Activated CD4-positive, CD25-positive, alpha-beta regulatory T cell treated with anti-CD3 and anti-CD28 coated beads, Interleukin-2, amount 50 U/mL, for 72 hours (primary cell): ENCODE results near the gene DNAH8.

Source experiments
- DNase-seq: peaks from one replicate; pipeline ENCODE4 v3.0.0; 2021

DNAH8 gene

DNA sequence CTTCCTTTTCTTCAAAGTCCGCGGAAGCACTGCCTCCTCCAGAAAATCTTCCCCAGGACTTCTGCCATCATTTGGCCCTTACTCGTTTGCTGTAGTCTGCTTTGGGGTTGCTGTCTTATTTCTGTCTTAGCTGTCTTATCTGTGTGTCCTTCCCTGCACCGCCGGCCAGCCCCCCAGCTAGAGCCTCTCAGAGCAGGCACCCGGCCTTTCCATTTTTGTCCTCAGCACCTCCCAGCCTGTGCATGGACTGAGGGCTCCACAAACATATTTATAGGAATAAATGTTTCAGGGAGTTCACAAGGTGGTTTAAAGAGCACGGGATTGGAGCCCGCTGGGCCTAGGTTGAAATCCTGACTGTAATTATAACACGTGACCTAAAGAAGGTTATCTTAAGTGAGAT lies 341.6 kb downstream of the DNAH8 start:
- DNase-seq = peak; percentile 23

DNA sequence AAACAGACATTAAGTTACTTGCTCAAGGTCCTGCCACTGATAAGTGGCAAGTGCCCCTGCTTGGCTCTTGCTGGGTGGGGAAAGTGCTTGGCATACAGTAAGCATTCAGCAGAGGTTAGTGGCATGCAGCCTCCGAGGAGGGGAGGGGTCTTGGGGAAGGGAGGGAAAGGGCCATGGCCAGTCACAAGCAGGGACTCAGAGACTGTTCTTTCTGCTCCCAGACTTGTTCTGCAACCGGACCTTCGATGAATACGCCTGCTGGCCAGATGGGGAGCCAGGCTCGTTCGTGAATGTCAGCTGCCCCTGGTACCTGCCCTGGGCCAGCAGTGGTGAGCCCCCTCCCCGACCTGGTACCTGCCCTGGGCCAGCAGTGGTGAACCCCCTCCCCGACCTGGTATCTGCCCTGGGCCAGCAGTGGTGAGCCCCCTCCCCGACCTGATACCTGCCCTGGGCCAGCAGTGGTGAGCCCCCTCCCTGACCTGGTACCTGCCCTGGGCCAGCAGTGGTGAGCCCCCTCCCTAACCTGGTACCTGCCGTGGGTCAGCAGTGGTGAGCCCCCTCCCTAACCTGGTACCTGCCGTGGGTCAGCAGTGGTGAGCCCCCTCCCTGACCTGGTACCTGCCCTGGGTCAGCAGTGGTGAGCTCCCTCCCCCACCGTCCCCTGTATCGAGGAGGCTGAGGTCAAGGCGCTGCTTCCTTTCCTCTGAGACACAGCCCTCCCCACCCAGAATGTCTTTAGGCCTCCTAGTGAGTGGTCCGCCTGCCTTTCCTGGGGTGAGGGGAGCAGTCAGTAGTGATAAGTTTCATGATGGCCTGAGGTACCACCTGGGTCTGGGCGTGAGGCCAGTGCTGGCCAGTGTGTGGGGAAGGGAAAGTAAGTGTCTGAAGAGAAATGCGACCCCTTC lies 342.4 kb downstream of the DNAH8 start:
- DNase-seq = peak; percentile 19

DNA sequence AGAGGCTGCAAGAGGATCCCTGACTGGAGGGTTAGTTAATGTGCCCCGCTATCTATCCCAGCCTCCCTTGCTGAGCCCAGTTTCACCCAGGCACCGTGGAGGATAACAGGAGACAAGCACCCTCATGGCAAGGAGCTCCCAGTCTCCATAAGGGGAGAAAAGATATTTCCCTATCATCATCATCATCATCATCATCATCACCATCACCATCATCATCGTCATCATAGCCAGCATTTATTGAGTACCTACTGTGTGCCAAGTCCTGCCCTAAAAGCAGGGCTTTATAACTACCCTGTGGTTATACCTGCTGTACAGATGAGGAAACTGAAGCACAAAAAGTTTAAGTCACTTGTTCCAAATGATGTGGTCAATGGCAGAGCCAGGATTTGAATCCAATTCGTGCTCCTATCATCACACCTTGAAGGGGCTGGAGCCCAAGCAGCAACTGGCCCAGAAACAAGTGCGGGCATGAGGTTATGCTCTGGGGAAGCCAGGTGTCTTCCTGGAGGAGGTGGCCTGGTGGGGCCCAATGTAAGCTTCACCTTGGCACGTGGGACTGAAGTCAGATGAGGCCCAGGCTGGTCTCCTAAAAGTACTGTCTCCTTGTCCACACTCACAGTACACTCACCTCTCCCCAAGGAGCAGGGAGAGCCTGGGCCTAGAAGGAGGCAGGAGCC lies 343.5 kb downstream of the DNAH8 start:
- DNase-seq = no peak

DNA sequence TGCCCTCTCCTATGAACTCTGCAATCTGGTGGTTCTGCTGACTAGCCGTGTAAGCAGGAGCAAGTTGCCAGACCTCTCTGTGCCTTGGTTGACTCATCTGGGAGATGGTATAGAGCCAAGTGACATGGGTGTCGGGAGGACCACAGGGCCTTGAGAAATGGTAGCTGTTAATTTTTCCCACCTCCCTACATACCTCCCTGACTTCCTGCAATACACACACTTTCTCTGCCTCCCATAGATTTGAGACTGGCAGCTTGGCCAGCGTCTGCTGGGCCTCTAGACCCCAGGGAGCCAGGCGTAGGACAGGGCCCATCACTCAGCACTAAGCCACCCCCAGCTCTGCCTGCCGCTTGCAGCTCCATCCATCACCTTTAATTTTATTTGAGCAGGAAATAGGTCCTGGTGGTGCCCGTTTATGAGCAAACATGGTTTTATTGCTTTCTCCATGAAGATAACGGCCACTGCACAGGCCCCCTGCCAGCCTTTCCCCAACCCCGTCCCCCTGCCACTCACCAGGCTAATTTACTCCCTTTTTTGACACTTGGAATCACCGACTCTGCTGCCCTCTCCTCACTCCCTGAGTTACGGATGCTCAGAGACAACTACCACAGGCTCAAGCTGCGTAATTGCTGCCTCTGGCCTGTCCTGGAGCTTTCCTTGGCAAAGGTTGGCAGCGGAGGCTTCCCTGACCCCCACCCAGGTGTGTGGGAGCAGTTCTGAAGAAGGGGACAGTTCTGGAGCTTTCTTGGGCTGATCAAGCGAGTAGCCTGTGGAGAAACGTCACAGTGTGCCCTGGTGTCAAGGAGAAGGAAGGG lies 344.6 kb downstream of the DNAH8 start:
- no peak for DNase-seq

DNA sequence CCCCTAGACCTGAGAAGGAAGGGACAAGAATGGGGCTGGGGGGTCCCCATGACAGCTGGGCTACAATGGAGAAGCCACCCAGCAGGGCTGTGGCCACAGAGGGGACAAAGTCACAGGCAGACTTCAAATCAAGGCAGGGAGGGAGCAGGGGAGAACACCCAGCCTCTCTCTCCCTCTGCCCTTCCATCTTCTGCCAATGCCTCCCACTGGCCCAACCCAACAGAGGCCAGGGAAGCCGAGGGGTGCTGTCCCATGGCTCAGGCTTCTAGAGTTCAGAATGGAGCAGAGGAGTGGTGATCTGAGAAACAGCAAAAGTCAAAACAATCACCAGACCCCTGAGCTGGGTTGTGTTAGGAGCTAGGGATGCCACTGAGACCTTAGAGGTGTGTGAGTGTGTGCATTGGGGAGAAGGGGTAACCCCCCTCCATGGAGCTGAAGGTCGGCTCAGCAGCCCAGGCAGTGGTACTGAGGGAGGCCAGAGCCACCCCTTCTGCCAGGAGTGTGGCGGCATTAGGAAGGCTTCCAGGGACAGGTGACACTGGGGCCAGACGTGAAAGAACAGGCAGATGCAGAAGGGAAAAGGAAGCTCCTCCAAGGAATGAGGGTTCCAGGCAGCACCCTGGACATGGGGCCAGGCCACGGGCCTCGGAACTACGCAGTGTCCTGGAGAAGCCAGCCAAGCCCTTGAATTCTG lies 345.5 kb downstream of the DNAH8 start:
- no peak for DNase-seq

DNA sequence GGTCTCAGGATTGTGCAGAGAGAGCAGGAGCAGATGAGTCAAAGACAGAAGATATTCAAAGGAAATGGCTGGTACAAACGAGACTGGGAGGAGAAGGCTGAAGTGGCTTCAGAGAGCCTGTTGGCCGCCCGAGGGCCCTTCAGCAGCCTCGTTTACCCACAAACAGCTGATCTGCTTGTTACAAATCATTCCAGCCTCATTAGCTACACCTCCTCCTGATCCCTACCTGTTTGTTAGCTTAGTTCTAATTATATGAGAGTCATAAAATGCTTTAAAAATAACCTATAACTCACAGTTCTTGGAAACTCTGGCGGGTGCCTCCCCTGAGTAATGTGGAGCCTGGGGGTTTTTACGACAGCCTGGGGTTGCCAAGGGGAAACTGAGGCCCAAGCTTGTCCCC lies 346.1 kb downstream of the DNAH8 start:
- DNase-seq = no peak

DNA sequence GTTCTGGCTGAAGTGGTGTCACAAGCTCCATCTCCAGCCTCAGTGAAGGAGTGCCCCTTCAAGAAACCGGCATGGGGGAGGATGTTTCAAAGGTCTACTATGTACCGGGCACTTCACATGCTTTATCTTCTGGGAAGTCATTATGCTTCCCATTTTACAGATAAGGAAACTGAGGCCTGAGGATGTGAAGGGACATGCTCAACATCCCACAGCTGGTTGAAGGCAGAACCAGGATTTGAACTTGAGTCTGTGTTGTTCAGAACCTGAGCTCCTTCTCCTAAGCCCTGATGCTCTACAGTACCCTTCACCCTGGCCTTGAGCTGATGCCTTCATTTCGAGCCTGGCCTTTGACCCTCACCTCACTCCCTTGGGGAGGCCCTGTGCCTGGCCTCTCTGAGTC lies 346.5 kb downstream of the DNAH8 start:
- no peak for DNase-seq

DNA sequence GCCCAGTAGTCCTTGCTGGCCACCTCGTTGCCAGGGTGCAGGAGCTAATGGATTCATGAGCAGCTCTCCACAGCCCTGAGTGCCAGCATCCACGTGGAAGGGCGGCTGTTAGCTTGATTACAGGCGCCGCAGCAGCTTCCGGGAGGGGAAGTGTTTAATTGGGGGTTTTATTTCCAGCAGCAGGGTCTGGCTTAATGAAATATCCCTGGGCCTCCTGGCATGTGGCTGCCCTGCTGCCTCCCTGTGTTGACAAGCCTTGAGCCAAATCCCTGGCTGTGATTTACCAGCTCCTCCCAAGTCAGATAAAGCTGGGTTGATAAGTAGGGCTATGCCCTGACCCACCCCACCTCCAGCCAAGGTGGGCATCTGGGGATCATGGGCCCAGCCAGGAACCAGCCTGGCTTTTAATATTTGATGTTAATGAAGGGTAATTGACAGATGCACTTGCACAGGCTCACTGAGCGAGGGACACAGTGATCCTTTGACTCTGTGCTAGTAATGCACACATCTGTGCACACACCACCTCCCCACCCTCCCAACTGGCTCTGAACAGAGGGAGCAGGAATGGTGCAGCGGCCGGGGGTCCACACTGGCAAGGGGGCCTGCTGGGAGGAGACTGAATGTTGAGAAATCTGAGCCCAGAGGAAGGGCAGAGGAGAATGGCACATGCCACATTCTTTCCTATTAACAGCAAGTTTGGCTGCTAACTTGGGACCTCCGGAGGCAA lies 347.1 kb downstream of the DNAH8 start:
- DNase-seq = no peak

DNA sequence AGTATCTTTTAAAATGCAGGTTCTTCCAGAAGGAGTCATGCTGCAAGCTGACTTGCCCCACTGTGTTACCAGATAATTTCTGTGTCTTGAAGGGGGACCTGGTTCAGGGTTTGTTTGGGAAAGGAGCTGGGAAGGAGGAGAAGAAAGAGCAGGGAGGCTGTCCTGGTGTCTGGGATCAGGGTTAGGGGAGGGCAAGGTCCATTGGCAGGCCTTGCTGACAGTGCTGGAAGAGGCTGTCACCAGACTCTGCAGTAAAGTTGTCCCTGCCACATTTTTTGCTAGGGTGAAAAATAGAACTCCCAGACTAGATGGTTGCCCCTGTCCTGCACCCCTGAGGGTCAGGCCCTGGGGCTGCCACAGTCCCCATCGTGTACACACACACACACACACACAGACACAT lies 348.4 kb downstream of the DNAH8 start:
- DNase-seq = no peak

DNA sequence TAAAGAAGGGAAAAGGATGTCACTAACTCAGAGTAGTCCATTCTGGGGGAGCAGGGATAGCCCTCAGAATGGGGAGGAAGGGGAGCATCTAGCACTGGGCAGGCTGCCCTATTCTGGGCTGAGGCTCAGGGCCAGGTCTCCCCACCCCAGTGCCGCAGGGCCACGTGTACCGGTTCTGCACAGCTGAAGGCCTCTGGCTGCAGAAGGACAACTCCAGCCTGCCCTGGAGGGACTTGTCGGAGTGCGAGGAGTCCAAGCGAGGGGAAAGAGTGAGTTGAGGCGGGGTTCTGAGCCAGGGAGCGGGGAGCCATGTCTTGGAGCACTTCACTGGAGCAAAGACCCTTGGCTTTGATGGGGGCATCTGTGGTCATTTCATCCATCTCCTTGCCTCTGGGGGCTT lies 350.4 kb downstream of the DNAH8 start:
- DNase-seq = no peak

DNA sequence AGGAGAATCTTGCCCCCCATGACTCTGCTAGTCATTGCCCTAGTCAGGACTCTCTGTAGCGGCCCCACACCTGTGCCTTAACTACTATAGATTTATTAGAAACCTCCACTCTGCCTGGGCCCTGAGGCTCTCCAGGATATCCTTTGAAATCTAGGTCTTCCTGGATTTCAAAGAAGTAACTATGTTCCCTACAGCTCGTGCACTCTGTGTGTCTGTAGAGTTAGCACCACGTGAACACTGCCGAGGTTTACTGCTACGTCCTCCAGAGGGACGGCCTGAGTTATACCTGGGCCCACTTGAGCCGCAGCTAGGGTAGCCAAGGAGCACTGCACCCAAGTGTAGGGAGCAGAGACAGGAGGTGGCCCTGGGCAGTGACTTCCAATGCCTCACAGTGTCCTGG lies 353.3 kb downstream of the DNAH8 start:
- no peak for DNase-seq

DNA sequence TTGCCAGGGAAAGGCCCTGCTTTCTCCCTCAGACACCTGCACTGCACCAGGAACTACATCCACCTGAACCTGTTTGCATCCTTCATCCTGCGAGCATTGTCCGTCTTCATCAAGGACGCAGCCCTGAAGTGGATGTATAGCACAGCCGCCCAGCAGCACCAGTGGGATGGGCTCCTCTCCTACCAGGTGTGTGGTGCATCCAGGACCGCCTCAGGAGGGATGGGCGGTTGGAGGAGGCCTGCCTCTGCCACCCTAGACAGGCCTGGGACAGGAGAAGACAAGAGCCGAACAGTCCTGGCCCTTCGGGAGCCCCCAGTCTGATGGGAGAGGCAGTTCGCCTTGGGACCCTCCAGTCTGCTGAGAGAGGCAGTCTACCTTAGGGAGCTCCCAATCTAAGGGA lies 357.7 kb downstream of the DNAH8 start:
- no peak for DNase-seq

DNA sequence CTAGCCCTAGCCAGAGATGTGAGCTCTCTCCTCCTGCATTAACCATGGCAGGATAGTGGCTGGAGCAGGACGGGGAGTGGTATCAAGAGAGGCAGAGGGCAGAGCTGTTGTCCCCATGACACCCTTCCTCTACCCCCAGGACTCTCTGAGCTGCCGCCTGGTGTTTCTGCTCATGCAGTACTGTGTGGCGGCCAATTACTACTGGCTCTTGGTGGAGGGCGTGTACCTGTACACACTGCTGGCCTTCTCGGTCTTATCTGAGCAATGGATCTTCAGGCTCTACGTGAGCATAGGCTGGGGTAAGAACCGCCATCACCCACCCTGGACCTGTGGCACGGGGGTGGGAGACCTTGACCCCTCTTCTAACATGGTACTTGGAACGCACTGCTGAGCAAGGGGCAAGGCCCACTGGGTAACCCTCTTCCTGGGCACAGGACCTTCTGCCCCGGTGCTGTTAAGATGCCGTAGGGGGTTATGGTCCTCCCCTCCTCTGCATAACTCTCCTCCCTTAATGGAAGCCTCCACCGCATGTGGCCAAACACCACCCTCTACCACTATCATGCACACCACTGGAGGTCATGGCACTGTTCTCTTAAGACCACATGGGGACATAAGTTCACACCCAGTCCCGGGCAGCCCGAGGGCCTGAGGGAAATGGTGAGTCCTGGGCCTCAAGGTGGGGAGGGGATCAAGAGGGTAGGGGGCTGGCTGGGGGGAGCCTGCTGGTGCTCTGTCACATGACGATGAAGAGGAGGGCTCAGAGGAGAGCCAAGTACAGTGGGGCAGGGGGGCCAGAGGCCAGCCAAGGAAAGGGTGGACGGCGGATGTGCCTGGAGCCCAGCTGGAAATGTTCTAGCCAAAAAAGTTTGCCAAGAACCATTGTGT lies 358.6 kb downstream of the DNAH8 start:
- no peak for DNase-seq

DNA sequence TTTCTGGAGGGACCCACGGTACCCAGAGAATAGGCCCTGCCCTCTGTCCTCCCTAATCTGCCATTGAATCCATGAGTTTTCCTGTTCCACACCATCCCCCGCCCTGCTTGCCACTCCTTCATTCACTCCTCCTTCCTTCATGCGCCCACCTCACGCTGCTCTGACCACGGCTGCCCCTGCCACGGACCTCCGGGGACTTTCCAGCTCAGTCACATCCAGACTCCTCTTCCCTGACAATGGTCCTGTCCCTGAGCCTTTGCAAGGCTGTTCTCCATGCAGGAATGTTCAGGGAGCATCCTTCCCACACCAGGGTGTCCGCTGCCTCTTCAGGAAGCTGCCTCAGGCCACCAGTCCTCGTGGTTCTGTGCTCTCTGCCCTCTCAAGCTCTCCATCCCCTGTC lies 359.4 kb downstream of the DNAH8 start:
- DNase-seq = no peak

DNA sequence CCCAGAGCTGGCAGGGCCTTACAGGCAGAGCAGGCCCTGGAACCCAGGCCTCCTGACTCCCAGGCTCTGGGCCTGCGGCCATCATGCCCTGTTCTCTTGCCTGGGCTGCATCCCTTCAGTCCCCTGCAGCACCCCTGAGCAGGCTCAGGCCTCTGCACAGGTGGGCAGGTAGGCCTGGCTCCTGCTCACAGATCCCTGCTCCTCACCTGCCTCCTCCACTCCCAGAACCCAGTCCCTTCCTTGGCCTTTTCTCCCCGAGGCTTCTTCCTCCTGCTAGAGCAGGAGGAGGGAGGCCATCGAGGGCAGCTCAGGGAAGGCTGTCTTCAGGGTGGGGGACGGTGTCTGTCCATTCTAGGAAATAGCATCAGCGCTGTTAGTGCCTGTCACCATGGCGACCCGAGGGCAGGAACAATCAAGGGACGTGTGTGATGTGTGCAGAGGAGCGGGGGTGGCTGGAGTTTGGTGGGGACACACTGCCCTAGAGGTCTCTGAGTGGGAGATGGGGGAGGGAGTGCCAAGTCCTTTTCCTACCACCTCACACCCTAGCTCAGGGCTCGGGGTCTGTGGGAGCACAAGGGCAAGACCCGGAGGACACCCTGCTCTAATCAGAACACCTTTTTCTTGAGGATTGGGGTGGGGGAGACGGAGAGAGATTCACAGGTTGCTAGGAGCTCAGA lies 360.0 kb downstream of the DNAH8 start:
- DNase-seq = no peak

DNA sequence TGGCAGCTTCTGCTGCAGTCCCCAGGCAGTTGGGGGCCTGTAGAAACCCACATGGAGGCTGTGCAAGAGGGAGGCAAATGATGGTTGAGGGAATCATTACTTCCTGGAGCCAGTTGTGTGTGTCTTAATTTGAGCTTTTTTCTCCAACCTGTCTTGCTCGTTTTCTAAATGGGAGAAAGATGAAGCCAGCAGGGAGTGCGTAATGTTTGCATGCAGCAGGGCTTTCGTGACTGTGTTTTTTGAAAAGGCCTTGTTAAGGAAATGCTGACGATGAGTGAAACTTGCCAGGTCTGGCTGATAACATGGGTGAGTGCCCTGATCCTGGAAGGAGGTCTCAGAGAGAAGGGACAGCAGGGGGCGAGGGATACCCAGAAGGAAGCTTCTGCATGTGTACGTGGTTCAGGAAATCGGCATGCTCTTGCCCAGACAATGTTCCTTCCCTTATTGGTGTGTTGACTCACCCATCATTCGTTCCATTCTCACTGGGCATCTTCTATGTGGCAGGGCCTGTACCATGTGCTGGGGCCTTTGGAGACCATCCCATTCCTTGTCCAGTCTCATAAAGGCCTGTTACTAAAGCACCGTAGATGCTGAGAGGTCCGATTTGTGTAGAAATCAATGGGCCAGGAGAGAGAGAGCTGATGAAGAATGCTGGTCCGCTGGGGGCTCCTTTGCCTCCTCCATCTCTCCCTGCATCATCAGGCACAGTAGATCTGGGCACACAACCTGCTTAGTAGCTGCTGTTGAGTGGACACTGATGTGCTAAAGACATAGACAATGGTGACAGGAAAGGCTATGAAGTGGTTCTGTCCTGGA lies 360.9 kb downstream of the DNAH8 start:
- no peak for DNase-seq

DNA sequence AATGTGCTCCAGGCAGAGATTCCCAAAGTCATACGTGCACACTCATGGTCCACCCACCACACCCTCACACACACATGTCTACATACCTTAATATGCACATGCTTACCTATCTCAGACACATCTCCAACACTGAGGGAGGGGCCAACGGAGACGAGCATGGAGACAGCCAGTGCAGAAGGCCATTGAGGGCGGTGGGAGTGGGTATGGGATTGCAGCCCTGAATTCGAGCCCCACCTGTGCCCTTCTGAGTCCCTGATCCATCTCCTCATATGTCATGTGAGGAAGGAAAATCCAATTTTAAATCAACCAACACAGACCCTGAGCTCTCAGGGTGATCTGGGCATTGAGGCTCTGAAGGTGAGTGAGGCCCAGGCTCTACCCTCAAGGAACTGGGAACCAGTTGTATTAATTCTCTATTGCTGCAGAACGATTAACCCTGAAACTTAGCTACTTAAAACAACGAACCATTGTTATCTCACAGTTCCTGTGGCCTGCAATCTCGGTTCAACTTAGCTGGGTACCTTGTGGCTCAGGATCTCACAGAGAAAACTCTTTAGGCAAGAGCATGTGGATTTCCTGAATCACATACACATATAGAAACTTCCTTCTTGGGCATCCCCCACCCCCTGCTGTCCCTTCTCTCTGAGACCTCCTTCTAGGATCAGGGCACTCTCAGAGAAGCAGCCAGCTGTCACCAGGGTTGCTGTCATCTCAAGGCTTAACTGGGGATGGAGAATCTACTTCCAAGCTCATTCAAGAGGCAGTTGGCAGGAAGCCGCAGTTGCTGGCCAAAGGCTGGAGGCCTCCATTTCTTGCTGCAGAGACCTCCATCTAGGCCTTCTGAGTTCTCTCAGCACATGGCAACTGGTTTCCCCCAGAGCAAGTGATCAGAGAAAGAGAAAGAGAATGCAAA lies 361.8 kb downstream of the DNAH8 start:
- no peak for DNase-seq

DNA sequence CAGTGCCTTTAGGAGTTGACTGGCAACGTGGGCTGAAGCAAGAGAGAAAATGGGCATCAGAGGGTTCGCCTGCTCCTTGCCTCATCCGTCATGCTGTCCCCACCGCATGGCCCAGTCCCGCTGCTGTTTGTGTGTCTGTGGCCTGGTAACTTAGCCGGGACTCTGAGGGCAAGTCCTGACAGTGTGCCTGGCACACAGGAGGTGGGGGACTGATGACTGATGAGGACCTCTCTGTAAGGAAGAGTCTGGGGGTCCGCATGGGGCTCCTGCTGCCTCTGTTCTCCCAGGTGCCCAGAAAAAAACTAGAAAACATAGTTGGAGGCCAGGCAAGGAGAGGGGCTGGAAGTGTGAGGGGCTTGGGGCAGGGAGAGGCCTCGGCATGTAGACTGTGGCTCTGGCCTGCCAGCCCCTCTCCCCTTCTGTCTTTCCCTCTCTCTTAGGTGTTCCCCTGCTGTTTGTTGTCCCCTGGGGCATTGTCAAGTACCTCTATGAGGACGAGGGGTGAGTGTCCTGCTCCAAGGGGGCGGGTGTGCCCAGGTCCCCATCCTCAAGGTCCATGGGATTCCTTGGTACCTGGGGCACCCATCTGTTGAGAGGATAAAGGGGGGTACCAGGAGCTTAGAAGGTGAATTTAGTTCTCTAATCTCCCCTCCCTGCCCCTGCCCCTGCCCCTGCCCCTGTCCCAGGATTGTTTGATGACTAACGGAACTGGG lies 362.9 kb downstream of the DNAH8 start:
- DNase-seq = no peak
